ENCODE measurements around the gene UQCC2.

UQCC2 gene

DNA sequence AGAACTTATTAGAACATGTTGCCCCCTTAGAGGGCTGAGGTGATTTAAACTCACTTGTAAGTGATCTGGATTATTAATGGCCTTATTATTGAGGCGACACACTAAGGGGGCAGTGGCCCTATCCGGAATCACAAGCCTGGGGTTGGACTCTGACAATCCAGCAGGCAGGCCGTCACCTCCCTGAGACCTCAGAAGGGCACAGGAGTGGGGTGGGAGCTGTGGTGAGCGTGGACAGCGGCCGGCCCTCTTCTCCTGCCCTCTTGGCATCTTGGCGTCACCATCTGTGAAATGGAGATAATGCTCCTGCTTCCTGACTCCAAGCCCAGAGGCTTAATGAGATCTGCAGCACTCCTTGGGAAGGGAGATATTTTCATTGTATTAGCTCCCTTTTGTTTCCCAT, 15.6 kb upstream of the UQCC2 start:
- H3K9me3 Mint-ChIP-seq: no peaks in the 10 kb centered on the region
- H3K27ac Mint-ChIP-seq (ENCODE audit: low read depth): no peak overlapping the region
- H3K4me3 Mint-ChIP-seq: no peak overlapping the region
- ATAC-seq (replicated peaks; ENCODE audit: extremely low read depth, poor library complexity, severe bottlenecking) (no peak), DNase-seq (ENCODE audit: low spot score in 2 of 2) (no peak)
- peaks cover 4% of the 10 kb centered on the region for H3K4me1 Mint-ChIP-seq
- peaks cover 2% of the 10 kb centered on the region for H3K36me3 Mint-ChIP-seq (ENCODE audit: insufficient read depth)
- H3K27me3 Mint-ChIP-seq: peaks cover 63% of the 10 kb centered on the region

DNA sequence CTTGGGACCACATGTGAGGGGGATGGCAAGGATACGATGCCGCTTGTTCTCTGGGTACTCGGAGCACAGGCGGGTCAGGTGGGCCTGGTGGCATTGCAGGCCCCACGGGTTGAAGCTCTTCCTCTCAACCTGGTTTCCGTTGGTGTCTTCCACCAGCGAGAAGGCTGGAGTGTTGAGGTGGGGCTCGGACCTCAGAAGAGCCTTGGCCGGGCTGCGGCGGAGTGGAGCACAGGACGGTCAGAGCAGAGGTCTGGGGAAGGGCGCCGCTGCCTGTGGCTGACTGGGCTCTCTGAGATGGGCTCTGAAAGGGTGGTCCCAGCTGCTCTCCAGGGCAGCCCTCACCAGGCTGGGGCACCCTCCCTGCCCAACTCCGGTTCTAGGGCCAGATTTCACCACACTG, 15.2 kb upstream of the UQCC2 start:
- peaks cover 2% of the 10 kb centered on the region for H3K36me3 Mint-ChIP-seq (ENCODE audit: insufficient read depth)
- no peak for ATAC-seq (replicated peaks; ENCODE audit: extremely low read depth, poor library complexity, severe bottlenecking)

DNA sequence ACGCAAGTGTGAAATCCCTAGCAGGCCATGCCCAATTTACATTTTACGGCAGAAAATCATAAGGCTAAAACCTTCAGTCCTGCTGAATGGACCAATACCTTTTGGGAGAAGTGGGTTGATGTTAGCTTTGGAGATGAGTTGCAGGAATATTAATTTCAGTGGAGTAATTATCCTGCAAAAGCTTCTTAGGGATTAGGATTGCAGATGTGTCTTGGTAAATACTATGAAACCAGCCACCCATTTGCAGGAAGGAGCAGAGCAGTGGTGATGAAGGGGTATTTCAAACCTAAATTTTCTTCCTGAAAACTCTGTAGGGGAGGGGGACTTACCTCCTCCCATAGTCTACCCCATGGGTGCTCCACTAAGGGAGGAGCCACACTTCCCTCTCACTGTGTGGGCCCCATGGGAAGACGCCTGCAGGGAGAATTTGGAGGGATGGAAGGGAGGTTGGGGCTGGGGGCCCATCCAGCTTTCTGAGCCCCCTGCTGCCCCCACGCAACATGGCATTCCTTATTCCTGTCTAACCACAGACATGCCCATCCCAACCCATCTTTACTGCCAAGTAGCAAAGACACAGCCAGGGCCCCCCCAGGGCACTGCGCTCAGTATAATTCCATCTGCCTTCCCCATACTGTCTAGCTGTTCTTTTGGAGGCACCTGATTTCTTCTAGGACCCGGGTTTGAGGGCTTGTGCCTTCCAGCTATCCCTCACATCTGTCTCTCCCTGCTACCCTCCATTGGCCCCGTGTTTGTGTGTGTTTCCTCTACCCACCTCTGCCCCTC, 14.6 kb upstream of the UQCC2 start:
- Mint-ChIP-seq H3K4me1 (peaks cover 4% of the 10 kb centered on the region), H3K9me3 (no peaks in the 10 kb centered on the region), H3K36me3 (ENCODE audit: insufficient read depth) (peaks cover 2% of the 10 kb centered on the region), H3K27ac (ENCODE audit: low read depth) (no peak overlapping the region), H3K4me3 (no peak overlapping the region), H3K27me3 (peaks cover 64% of the 10 kb centered on the region)
- ATAC-seq (replicated peaks; ENCODE audit: extremely low read depth, poor library complexity, severe bottlenecking) (no peak), DNase-seq (ENCODE audit: low spot score in 2 of 2) (no peak)

More for the DNA sequence above, 15.2 kb upstream of the UQCC2 start:
- Mint-ChIP-seq H3K4me1 (peaks cover 4% of the 10 kb centered on the region), H3K9me3 (no peaks in the 10 kb centered on the region), H3K4me3 (no peak overlapping the region), H3K27me3 (peaks cover 65% of the 10 kb centered on the region), H3K27ac (ENCODE audit: low read depth) (no peak overlapping the region)
- DNase-seq (ENCODE audit: low spot score in 2 of 2): no peak

DNA sequence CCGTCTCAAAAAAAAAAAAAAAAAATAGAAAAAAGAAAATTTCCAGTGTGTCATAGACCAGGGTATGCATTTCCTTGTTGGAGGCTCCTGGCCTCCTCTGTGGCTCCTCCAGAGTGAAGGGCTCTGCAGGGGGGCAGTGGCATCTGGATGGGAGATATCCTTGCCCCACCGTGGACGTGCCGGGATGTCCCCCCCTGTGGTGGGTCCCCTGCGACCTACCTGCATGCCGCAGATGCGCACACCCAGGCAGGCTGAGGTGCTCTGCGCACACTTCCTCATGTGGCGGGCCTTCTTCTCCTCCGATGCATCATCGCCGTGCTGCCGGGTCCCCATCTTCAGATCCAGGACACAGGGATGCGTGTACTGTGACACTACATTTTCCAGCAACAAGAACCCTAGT, 13.7 kb upstream of the UQCC2 start:
- H3K4me3 Mint-ChIP-seq: no peak overlapping the region
- H3K4me1 Mint-ChIP-seq: peaks cover 4% of the 10 kb centered on the region
- H3K36me3 Mint-ChIP-seq (ENCODE audit: insufficient read depth): peaks cover 2% of the 10 kb centered on the region
- ATAC-seq (replicated peaks; ENCODE audit: extremely low read depth, poor library complexity, severe bottlenecking) (no peak), DNase-seq (ENCODE audit: low spot score in 2 of 2) (no peak)
- peaks cover 62% of the 10 kb centered on the region for H3K27me3 Mint-ChIP-seq
- H3K9me3 Mint-ChIP-seq: no peaks in the 10 kb centered on the region
- no peak overlapping the region for H3K27ac Mint-ChIP-seq (ENCODE audit: low read depth)

DNA sequence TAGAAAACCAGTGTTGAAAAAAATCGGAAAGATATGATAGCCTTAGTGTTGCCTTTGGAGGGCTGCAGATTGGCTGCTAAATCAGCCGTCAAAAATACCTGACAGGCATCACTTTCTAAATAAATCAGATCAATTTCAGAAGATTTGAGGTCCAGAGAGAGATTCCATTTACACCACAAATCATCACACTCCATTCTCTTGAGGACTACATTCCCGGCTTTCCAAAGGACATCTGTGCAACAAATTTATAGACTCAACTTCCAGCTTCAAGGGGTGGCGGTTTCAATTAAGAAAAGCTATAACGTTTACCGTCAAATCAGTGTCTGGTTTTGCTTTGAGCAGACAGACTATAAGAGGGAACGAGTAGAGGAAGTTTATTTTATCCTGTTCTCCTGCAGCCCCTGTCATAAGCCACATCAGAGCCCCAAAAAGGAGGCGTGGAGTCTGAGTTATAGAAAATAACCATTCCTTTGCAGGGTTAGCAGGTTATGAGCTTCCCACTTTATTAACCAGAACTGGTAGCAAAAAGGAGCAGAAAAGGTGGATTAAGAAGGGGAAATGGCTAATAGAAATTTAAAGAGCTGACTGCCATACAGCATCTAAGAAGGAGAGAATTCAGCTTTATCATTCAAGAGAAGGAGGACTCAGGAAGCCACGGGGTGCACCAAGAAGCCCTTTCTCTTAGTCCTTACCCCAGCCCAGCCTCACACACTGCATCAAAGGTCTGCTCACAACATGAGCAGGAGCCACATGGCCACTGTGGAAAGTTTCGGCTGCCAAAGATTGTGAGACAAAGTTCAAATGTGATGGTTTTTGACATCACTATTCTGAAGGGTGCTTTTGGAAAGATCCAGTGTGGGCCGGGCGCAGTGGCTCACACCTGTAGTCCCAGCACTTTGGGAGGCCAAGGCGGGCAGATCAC, 12.9 kb upstream of the UQCC2 start:
- no peak overlapping the region for H3K27ac Mint-ChIP-seq (ENCODE audit: low read depth)
- no peak for ATAC-seq (replicated peaks; ENCODE audit: extremely low read depth, poor library complexity, severe bottlenecking)

DNA sequence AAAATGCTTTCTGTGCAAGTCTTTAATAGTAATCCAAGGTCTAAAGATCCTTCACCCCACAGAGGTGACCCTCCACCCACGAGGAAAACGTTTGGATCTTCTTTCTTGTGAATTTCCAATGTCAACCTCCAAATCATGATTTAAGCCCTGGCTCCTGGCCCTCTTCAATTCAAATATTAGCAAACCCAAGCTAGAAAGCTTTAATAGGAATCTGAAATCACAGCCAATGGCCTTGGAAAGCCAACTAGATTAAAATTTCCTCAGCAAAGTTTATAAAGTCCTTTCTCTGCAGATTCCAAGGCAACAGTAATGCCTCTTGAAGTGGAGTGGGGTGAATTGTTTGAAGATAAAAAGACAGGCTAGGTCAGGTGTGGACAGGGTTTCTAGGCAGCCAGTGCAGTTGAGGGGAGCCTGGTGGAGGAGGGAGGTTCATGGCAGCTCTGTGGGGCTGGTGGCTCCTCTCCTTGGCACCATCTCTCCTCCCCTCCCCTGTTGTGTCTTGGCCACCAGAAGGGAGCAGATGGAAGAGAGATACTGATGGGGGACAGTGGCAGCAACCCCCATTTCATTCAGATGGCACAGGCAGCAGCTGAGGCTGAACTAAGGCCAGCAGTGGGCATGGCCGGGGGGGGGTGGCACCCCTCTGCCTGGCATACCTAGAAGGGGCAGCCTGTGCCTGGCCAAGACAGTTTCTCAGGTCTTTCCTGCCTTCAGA, 12.0 kb upstream of the UQCC2 start:
- peaks cover 4% of the 10 kb centered on the region for H3K4me1 Mint-ChIP-seq

More for the DNA sequence above, 12.9 kb upstream of the UQCC2 start:
- Mint-ChIP-seq H3K36me3 (ENCODE audit: insufficient read depth) (peaks cover 2% of the 10 kb centered on the region), H3K27me3 (peaks cover 67% of the 10 kb centered on the region), H3K9me3 (no peaks in the 10 kb centered on the region), H3K4me1 (peaks cover 4% of the 10 kb centered on the region), H3K4me3 (no peak overlapping the region)
- no peak for DNase-seq (ENCODE audit: low spot score in 2 of 2)

DNA sequence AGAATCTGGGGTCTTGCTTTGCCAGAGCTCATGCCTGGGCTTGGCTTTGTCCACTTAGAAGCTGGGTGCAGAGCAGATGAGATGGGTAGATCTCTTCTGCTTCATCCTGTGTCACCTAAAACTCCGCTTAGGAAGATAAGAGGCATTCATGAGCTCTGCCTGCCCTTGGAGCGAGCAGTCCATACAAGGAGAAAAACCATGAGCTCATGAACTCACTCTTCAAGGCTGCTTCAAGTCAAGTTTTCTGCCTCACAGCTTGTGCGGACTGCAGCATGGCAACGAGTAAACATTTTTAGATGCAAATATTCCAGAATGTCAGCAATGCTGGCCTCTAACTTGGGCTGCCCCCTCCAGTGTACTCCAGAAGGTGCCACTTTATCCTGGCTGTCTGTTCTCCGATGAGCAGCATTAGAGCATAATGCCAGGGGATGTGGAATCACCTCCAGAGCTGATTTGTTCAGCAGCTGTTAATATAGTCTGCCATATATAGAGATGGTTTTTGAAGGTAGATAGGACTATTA, 10.7 kb upstream of the UQCC2 start:
- DNase-seq (ENCODE audit: low spot score in 2 of 2) (no peak), ATAC-seq (replicated peaks; ENCODE audit: extremely low read depth, poor library complexity, severe bottlenecking) (no peak)
- Mint-ChIP-seq H3K4me3 (no peak overlapping the region), H3K9me3 (no peaks in the 10 kb centered on the region), H3K36me3 (ENCODE audit: insufficient read depth) (peaks cover 2% of the 10 kb centered on the region), H3K4me1 (peaks cover 4% of the 10 kb centered on the region), H3K27ac (ENCODE audit: low read depth) (no peak overlapping the region), H3K27me3 (peaks cover 70% of the 10 kb centered on the region)

More for the DNA sequence above, 12.0 kb upstream of the UQCC2 start:
- H3K27me3 Mint-ChIP-seq: peaks cover 72% of the 10 kb centered on the region
- H3K36me3 Mint-ChIP-seq (ENCODE audit: insufficient read depth): peaks cover 2% of the 10 kb centered on the region
- H3K4me3 Mint-ChIP-seq: no peak overlapping the region
- DNase-seq (ENCODE audit: low spot score in 2 of 2) (no peak), ATAC-seq (replicated peaks; ENCODE audit: extremely low read depth, poor library complexity, severe bottlenecking) (no peak)
- H3K27ac Mint-ChIP-seq (ENCODE audit: low read depth): no peak overlapping the region
- no peaks in the 10 kb centered on the region for H3K9me3 Mint-ChIP-seq

DNA sequence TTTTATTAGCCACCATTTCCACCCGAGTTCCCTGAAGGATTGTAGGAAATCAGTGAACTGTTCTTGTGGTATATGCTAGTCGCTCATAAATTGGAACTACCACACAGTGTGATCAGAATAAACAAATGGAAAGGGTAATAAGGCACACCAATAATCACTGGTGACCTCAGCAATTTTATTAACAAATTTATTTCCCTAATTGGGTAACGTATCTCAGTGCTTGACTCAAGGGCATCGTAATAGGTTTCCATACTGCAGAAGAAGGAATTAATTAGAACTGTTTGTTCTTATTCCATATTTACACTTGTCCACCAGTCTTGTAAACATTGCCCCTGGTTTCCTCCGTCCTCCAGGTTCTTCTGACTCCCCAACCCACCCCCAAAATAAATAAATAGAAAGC, 10.0 kb upstream of the UQCC2 start:
- Mint-ChIP-seq H3K27me3 (peaks cover 64% of the 10 kb centered on the region), H3K9me3 (no peaks in the 10 kb centered on the region), H3K4me3 (no peak overlapping the region), H3K27ac (ENCODE audit: low read depth) (no peak overlapping the region), H3K4me1 (peaks cover 4% of the 10 kb centered on the region), H3K36me3 (ENCODE audit: insufficient read depth) (peaks cover 2% of the 10 kb centered on the region)
- no peak for ATAC-seq (replicated peaks; ENCODE audit: extremely low read depth, poor library complexity, severe bottlenecking)
- no peak for DNase-seq (ENCODE audit: low spot score in 2 of 2)

DNA sequence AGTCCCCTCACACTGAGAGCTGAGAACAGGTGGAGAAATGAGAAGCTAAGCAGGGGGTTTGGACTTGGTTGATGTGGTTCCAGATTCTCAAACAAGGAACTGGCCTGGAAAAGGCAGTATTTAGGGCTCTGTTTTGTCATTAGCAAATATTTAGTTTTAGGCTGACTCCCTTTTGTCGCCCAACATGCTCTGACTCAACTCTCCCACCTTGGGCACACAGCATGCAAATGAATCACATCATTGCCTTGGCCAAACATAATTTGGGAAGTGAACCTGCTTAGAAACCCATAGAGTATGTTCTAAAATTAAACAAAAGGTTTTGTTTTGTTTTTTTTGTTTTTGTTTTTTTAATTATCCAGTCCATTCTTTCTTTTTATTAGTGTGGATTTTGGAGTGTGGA, 9.5 kb upstream of the UQCC2 start:
- DNase-seq (ENCODE audit: low spot score in 2 of 2): no peak
- Mint-ChIP-seq H3K4me1 (peaks cover 4% of the 10 kb centered on the region), H3K9me3 (no peaks in the 10 kb centered on the region), H3K27ac (ENCODE audit: low read depth) (no peak overlapping the region), H3K27me3 (peaks cover 59% of the 10 kb centered on the region), H3K4me3 (no peak overlapping the region), H3K36me3 (ENCODE audit: insufficient read depth) (peaks cover 2% of the 10 kb centered on the region)
- ATAC-seq (replicated peaks; ENCODE audit: extremely low read depth, poor library complexity, severe bottlenecking): no peak

DNA sequence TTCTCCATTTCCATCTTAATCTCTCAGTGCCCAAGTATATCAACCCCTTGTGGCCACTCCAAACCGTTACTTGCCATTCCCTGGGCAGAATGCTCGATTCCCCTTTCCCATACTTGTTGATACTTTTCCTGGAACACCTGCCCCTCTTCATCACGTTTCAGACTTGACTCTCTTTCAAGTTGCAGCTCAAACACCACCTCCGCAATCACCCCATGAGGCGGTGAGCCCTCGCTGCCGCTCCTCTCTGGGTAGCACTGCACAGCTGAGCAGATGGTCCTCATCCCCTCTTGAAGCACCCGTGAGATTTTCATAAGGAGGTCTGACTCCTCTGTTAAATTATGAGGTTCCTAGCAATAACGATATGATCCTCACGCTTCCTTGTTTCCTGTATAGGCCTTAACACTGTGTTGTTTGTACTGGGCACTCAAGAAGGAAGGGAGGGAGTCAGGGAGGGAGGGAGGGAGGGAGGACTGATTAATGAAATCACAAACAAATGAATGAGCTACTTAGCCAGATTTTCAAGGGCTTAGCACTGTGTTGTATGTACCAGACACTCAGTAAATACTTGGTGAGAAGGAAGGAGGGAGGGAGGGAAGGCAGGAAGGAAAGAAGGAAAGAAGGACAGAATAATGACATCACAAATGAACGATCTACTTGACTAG, 8.0 kb upstream of the UQCC2 start:
- Mint-ChIP-seq H3K4me3 (no peak overlapping the region), H3K9me3 (no peaks in the 10 kb centered on the region), H3K27me3 (peaks cover 54% of the 10 kb centered on the region), H3K4me1 (peaks cover 3% of the 10 kb centered on the region), H3K36me3 (ENCODE audit: insufficient read depth) (no peaks in the 10 kb centered on the region), H3K27ac (ENCODE audit: low read depth) (no peak overlapping the region)
- DNase-seq (ENCODE audit: low spot score in 2 of 2): no peak
- ATAC-seq (replicated peaks; ENCODE audit: extremely low read depth, poor library complexity, severe bottlenecking): no peak

DNA sequence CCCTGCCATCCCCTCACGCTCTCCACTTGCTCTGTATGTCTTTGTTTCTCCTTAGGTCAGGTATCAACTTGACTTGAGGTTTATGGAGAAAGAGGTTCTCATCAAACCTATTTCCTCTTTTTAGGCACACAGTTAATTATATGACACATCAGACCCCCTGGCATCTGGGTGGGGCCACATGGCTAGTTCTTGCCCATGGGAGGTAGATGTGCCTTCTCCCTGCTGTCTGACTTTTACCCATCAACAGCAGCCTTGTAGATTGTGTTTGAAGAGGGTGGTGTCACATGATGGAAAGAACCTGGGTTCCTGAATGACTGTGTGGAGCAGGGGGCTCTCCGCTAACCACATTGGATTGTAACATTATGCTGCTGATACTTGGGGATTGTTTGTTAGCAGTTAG, 7.2 kb upstream of the UQCC2 start:
- H3K9me3 Mint-ChIP-seq: no peaks in the 10 kb centered on the region
- DNase-seq (ENCODE audit: low spot score in 2 of 2) (no peak), ATAC-seq (replicated peaks; ENCODE audit: extremely low read depth, poor library complexity, severe bottlenecking) (no peak)
- no peak overlapping the region for H3K4me3 Mint-ChIP-seq
- no peak overlapping the region for H3K27ac Mint-ChIP-seq (ENCODE audit: low read depth)
- H3K27me3 Mint-ChIP-seq: peaks cover 46% of the 10 kb centered on the region
- H3K36me3 Mint-ChIP-seq (ENCODE audit: insufficient read depth): no peaks in the 10 kb centered on the region
- H3K4me1 Mint-ChIP-seq: no peaks in the 10 kb centered on the region

DNA sequence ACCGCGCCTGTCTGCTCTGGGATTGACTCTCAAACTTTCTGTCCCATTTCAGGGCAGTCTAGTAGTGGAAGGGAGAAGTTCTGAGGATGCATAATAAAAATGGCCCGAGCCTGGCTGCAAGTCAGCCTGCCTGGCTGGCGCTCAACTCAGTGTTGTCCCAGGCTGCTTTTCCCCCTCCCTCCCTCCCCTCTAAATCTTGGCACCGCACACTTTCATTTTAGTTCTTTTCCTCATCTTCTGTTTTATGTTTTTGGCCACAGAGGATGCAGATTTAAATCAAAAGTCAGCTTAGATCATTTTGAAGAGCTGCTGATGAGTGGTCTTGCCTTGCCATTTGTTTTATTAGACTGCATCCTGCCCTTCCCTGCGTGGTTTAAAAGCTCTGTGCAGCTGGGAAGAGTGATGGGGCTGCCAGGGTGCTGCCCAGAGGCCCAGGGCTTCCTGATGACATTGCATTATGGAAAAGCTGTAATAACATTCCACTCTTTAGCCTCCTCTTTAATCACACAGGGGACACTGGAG, 6.5 kb upstream of the UQCC2 start:
- Mint-ChIP-seq H3K4me3 (no peak overlapping the region), H3K27me3 (peaks cover 39% of the 10 kb centered on the region), H3K36me3 (ENCODE audit: insufficient read depth) (no peaks in the 10 kb centered on the region), H3K9me3 (no peaks in the 10 kb centered on the region), H3K27ac (ENCODE audit: low read depth) (no peak overlapping the region), H3K4me1 (no peaks in the 10 kb centered on the region)
- ATAC-seq (replicated peaks; ENCODE audit: extremely low read depth, poor library complexity, severe bottlenecking) (no peak), DNase-seq (ENCODE audit: low spot score in 2 of 2) (no peak)
